ENCODE results near the gene CBX6.

GRCh38 chr22:38874529-38875222, 2.7 kb upstream of the CBX6 start:
- TF ChIP-seq POLR2A (IDR thresholded peaks at IDR 0.05; ENCODE audit: extremely low read depth, insufficient read length): no peak
- TF ChIP-seq, protein P1, sequence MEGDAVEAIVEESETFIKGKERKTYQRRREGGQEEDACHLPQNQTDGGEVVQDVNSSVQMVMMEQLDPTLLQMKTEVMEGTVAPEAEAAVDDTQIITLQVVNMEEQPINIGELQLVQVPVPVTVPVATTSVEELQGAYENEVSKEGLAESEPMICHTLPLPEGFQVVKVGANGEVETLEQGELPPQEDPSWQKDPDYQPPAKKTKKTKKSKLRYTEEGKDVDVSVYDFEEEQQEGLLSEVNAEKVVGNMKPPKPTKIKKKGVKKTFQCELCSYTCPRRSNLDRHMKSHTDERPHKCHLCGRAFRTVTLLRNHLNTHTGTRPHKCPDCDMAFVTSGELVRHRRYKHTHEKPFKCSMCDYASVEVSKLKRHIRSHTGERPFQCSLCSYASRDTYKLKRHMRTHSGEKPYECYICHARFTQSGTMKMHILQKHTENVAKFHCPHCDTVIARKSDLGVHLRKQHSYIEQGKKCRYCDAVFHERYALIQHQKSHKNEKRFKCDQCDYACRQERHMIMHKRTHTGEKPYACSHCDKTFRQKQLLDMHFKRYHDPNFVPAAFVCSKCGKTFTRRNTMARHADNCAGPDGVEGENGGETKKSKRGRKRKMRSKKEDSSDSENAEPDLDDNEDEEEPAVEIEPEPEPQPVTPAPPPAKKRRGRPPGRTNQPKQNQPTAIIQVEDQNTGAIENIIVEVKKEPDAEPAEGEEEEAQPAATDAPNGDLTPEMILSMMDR (IDR thresholded peaks at IDR 0.05; ENCODE audit: low read depth, low read length): no peak
- TF ChIP-seq, protein P2, sequence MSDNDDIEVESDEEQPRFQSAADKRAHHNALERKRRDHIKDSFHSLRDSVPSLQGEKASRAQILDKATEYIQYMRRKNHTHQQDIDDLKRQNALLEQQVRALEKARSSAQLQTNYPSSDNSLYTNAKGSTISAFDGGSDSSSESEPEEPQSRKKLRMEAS (IDR thresholded peaks at IDR 0.05; ENCODE audit: low read depth, low read length): no peak
